KMS-11 (cell line): ENCODE data around the gene GNAI3.

Experiments
- H2AFZ ChIP-seq: fragments of 200-600 bp; sonication (generic); 2 replicates; pipeline ENCODE4 v1.6.1; 2016; ENCODE audit warnings: antibody characterized with exemption, mixed run types, low read depth
- H3K27ac ChIP-seq: fragments of 200-600 bp; sonication (generic); 2 replicates; pipeline ENCODE4 v1.6.1; 2016; ENCODE audit warnings: mild to moderate bottlenecking, mixed run types
- H3K27me3 ChIP-seq: fragments of 200-600 bp; sonication (generic); 2 replicates; pipeline ENCODE4 v1.6.1; 2017; ENCODE audit warnings: mild to moderate bottlenecking, low read depth, mixed run types, moderate library complexity; ENCODE audit not compliant: insufficient read depth
- H3K36me3 ChIP-seq: fragments of 200-600 bp; sonication (generic); 2 replicates; pipeline ENCODE4 v1.6.1; 2017; ENCODE audit warnings: mild to moderate bottlenecking, mixed run types; ENCODE audit not compliant: insufficient read depth
- H3K4me1 ChIP-seq: fragments of 200-600 bp; sonication (generic); 2 replicates; pipeline ENCODE4 v1.6.1; 2016; ENCODE audit warnings: mild to moderate bottlenecking, low read depth, mixed run types; ENCODE audit not compliant: poor library complexity, severe bottlenecking
- H3K4me2 ChIP-seq: fragments of 200-600 bp; sonication (generic); 2 replicates; pipeline ENCODE4 v1.7.0; 2016; ENCODE audit warnings: mild to moderate bottlenecking, mixed run types
- H3K4me3 ChIP-seq: fragments of 200-600 bp; sonication (generic); IDR thresholded peaks from 2 replicates; pipeline ENCODE4 v1.6.1; 2017; ENCODE audit warnings: low read depth, low read length, mixed read lengths; ENCODE audit not compliant: insufficient read depth
- H3K79me2 ChIP-seq: fragments of 200-600 bp; sonication (generic); 2 replicates; pipeline ENCODE4 v1.6.1; 2016; ENCODE audit warnings: low read depth, mixed run types; ENCODE audit not compliant: insufficient read depth
- H3K9ac ChIP-seq: fragments of 200-600 bp; sonication (generic); 2 replicates; pipeline ENCODE4 v1.6.1; 2016; ENCODE audit warnings: mild to moderate bottlenecking, mixed run types
- H4K20me1 ChIP-seq: fragments of 200-600 bp; sonication (generic); 2 replicates; pipeline ENCODE4 v1.6.1; 2016; ENCODE audit warnings: mild to moderate bottlenecking, mixed run types; ENCODE audit not compliant: insufficient read depth
- TF ChIP-seq, protein P1 (sequence below): fragments of 200-600 bp; sonication (generic); conservative IDR thresholded peaks from 2 replicates; pipeline ENCODE4 v1.6.1; 2017; ENCODE audit warnings: low read depth, mild to moderate bottlenecking, antibody characterized with exemption, low read length, moderate library complexity, mixed read lengths

Gene GNAI3

DNA sequence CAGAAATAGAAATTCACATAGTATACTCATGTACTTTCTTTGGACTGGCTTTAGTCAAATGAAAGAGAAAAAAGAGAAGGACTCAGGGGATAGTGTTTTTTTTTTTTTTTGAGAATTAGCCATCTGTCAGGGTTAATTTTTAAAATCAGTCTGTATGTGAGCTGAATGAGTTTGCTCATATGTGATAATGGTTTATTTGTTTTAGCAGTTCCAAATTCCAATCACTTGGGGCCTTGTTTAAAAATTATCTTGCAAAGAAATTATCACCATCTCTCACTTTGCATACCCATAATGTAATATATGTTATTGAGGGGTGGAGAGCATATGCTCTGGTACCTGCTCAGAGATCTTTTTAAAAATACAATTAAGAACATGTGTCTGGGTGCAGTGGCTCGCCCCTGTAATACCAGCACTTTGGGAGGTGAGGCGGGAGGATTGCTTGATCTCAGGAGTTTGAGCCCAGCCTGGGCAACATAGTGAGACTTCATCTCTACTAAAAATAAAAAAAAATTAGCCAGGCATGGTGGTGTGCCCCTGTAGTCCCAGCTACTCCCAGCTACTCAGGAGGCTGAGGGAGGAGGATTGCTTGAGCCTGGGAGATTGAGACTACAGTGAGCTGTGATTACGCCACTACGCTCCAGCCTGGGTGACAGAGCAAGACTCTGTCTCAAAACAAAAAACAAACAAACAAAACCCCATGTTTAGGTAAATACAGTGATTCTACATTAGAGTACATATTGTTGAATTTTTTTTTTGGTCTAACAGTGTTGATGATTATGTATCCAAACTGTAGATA, 19.7 kb downstream of the GNAI3 start:
- H2AFZ ChIP-seq, result no peak overlapping the region
- H3K79me2 ChIP-seq, result peaks cover 85% of the 10 kb centered on the region
- H3K27me3 ChIP-seq, result no peaks in the 10 kb centered on the region
- H3K4me3 ChIP-seq, result no peak overlapping the region
- H3K36me3 ChIP-seq, result no peaks in the 10 kb centered on the region
- H3K27ac ChIP-seq, result no peak overlapping the region
- peaks cover 12% of the 10 kb centered on the region for H3K4me1 ChIP-seq
- no peak overlapping the region for H3K9ac ChIP-seq
- H3K4me2 ChIP-seq, result no peak overlapping the region
- peaks cover 7% of the 10 kb centered on the region; the same call in 1 of the 2 replicates for H4K20me1 ChIP-seq
- TF ChIP-seq, protein P1, sequence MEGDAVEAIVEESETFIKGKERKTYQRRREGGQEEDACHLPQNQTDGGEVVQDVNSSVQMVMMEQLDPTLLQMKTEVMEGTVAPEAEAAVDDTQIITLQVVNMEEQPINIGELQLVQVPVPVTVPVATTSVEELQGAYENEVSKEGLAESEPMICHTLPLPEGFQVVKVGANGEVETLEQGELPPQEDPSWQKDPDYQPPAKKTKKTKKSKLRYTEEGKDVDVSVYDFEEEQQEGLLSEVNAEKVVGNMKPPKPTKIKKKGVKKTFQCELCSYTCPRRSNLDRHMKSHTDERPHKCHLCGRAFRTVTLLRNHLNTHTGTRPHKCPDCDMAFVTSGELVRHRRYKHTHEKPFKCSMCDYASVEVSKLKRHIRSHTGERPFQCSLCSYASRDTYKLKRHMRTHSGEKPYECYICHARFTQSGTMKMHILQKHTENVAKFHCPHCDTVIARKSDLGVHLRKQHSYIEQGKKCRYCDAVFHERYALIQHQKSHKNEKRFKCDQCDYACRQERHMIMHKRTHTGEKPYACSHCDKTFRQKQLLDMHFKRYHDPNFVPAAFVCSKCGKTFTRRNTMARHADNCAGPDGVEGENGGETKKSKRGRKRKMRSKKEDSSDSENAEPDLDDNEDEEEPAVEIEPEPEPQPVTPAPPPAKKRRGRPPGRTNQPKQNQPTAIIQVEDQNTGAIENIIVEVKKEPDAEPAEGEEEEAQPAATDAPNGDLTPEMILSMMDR, result no peak

DNA sequence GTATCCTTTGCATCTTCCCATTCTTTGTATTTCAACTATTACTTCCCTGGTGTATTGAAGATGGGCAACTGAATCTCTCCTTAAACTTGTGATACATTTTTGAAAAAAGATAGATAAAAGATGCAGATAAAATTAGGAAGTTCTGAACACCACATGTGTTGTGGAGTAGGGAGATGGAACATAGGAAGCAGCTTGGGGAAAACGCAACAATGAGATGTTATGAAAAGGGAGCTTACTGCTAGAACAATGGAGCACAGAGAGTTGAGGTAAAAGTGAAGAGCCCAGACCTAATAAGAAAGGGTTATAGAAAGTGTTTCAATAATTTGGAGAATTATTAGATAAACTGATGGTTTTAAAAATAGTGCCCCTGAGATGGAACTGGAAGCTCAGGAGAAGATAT, 20.9 kb downstream of the GNAI3 start:
- no peak overlapping the region for H3K27ac ChIP-seq
- H4K20me1 ChIP-seq, result peaks cover 7% of the 10 kb centered on the region; the same call in 1 of the 2 replicates
- H3K9ac ChIP-seq, result no peak overlapping the region
- peaks cover 11% of the 10 kb centered on the region for H3K4me1 ChIP-seq
- TF ChIP-seq, protein P1, result no peak
- H3K36me3 ChIP-seq, result no peaks in the 10 kb centered on the region
- H2AFZ ChIP-seq, result no peak overlapping the region
- no peak overlapping the region for H3K4me2 ChIP-seq
- no peaks in the 10 kb centered on the region for H3K27me3 ChIP-seq
- H3K4me3 ChIP-seq, result no peak overlapping the region
- peaks cover 73% of the 10 kb centered on the region for H3K79me2 ChIP-seq

DNA sequence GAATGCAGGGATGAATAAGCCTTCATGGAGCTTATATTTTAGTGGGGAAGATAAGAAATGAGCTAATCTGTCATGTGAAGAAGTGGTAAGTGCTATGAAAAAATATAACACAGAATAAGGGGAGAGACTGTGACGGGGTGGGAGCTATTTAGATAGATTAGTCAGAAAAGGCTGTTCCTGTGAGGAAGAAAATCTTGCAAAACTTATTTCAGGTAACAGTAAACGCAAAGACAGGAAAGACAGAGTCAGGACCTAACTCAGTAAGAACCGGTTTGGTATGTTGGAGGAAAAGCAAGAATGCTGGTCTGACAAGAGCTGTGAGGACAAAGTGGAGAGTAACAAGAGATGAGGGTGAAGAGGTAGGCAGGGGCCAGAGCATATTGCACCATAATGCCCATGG, 22.0 kb downstream of the GNAI3 start:
- Histone ChIP-seq H2AFZ (no peak overlapping the region), H3K27me3 (no peaks in the 10 kb centered on the region), H3K36me3 (no peaks in the 10 kb centered on the region), H4K20me1 (peaks cover 7% of the 10 kb centered on the region; the same call in 1 of the 2 replicates), H3K4me2 (no peak overlapping the region), H3K9ac (no peak overlapping the region), H3K4me1 (peaks cover 5% of the 10 kb centered on the region), H3K79me2 (peaks cover 62% of the 10 kb centered on the region), H3K27ac (no peak overlapping the region), H3K4me3 (no peak overlapping the region)
- TF ChIP-seq, protein P1, result no peak

DNA sequence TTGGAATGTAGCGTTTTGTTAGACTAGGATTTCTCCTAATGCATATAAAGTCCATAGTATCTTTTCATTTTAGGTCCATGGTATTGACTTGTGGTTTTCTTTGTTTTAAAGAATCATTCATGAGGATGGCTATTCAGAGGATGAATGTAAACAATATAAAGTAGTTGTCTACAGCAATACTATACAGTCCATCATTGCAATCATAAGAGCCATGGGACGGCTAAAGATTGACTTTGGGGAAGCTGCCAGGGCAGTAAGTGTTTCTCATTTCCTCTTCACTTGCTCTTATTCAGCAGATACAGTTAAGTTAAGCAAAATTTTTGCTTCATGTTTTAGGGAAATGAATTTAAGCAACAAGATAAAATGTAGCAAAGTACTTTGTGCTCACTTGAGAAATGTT, 25.4 kb downstream of the GNAI3 start:
- no peak overlapping the region for H3K27ac ChIP-seq
- no peaks in the 10 kb centered on the region for H3K36me3 ChIP-seq
- no peaks in the 10 kb centered on the region for H3K4me1 ChIP-seq
- H2AFZ ChIP-seq, result no peak overlapping the region
- no peak overlapping the region for H3K4me3 ChIP-seq
- no peak overlapping the region for H3K4me2 ChIP-seq
- no peak overlapping the region for H3K9ac ChIP-seq
- H3K79me2 ChIP-seq, result peaks cover 28% of the 10 kb centered on the region
- H4K20me1 ChIP-seq, result 0 out of 2 replicates have a peak, but pooled peaks cover 7% of the 10 kb centered on the region
- TF ChIP-seq, protein P1, result no peak
- H3K27me3 ChIP-seq, result no peaks in the 10 kb centered on the region
